ENCODE data around the gene PARP12. TPM values are rescaled to one million over a fixed set of nuclear protein-coding genes. Genes with fewer than 3 reads are reported as not detected.

The PARP12 gene
- total and polyA plus RNA-seq, 2 of the 8 experiments (the other 6 are each of a cell fraction or from before 2014, with no cell fraction given) = 9.0 to 21.5 TPM

GRCh38 chr7:140054751-140055150 is 8.0 kb downstream of the PARP12 start:
- FAIRE-seq (no peak), DNase-seq (ENCODE audit: low read depth in 1 of 2, low spot score in 2 of 2) (no peak)
- H3K4ac ChIP-seq (replicated peaks; ENCODE audit: insufficient read length, low read depth, low read length) = no peak overlapping the region
- no peak overlapping the region for H2BK15ac ChIP-seq (ENCODE audit: low read length)
- no peaks in the 10 kb centered on the region for H3K23me2 ChIP-seq (ENCODE audit: low read depth, low read length)
- no peak overlapping the region for H3K4me2 ChIP-seq (ENCODE audit: insufficient read depth in 1 of 2, low read depth in 2 of 2, low read length in 2 of 2)
- no peaks in the 10 kb centered on the region for H3K9me3 ChIP-seq (ENCODE audit: insufficient read depth in 2 of 2, low read depth in 1 of 2, low read length in 1 of 2)
- H3K56ac ChIP-seq (replicated peaks; ENCODE audit: insufficient read length, low read depth, low read length) = no peak overlapping the region
- no peak overlapping the region for H2AFZ ChIP-seq (ENCODE audit: low read length)
- no peak overlapping the region for H3K27ac ChIP-seq (ENCODE audit: low read depth, low read length)
- no peak overlapping the region for H3K4me3 ChIP-seq (ENCODE audit: extremely low read depth in 1 of 4, insufficient read depth in 2 of 4, low read depth in 3 of 4, low read length in 4 of 4)
- no peak overlapping the region for H2BK20ac ChIP-seq (ENCODE audit: low read length)
- H4K20me1 ChIP-seq (replicated peaks in 1 of 2; ENCODE audit: control insufficient read depth in 1 of 2, insufficient read depth in 2 of 2, low read length in 2 of 2) = peaks cover 0 to 2% of the 10 kb centered on the region in 2 experiments
- no peak overlapping the region for H2BK12ac ChIP-seq (ENCODE audit: low read depth, low read length)
- H3K14ac ChIP-seq (ENCODE audit: insufficient read length) = no peak overlapping the region
- H4K91ac ChIP-seq (replicated peaks; ENCODE audit: insufficient read length, low read length) = no peak overlapping the region
- no peaks in the 10 kb centered on the region for H3K4me1 ChIP-seq (replicated peaks in 1 of 4; ENCODE audit: control insufficient read depth in 3 of 4, insufficient read depth in 4 of 4, low read length in 3 of 4)
- H4K8ac ChIP-seq (ENCODE audit: extremely low read depth, insufficient read depth, low read length) = no peak overlapping the region
- 79% methylated on average over 4 of the region's 4 CpGs; no CpG with 5 or more reads in 1 of the 2 experiments for WGBS, 2 experiments (ENCODE audit: extremely low coverage in 1 of 2, insufficient coverage in 1 of 2, insufficient read length in 1 of 2, insufficient replicate concordance in 2 of 2, low coverage in 1 of 2, low lambda C conversion rate in 2 of 2, missing lambda C conversion rate in 1 of 2)
- no peak overlapping the region for H3K18ac ChIP-seq (ENCODE audit: extremely low read depth, low read length)
- no peak overlapping the region for H2BK5ac ChIP-seq (ENCODE audit: low read depth, low read length)
- no peaks in the 10 kb centered on the region for H3K79me2 ChIP-seq (ENCODE audit: control insufficient read depth in 1 of 2, insufficient read depth in 2 of 2, low read length in 2 of 2)
- H3K27me3 ChIP-seq (replicated peaks in 1 of 4; ENCODE audit: control insufficient read depth in 3 of 4, extremely low read depth in 1 of 4, insufficient read depth in 3 of 4, low read length in 3 of 4) = peaks cover 0 to 2% (median 0%) of the 10 kb centered on the region in 4 experiments; a peak in 1 of 7 replicates
- no peak overlapping the region for H3K23ac ChIP-seq (ENCODE audit: insufficient read length)
- H2AK5ac ChIP-seq (ENCODE audit: low read depth, low read length) = no peak overlapping the region
- ChIA-PET CTCF (ENCODE audit: partially characterized antibody) (interaction anchor here (0.6 to 1.6 kb wide), 3 partner anchors 44 to 453 kb away, joined by 3 to 5 read pairs (median 3); no protein-coding TSS in a partner anchor), POLR2A (ENCODE audit: partially characterized antibody) (interaction anchor here (0.7 kb wide), 2 partner anchors 12 to 250 kb away, joined by 3 read pairs; no protein-coding TSS in a partner anchor)
- no peak overlapping the region for H2BK120ac ChIP-seq (replicated peaks; ENCODE audit: low read depth, low read length)
- H3K36me3 ChIP-seq (ENCODE audit: control insufficient read depth in 2 of 4, insufficient read depth in 4 of 4, low read length in 3 of 4) = no peaks in the 10 kb centered on the region
- H3K9ac ChIP-seq (replicated peaks in 1 of 4; ENCODE audit: extremely low read depth in 1 of 4, low read depth in 3 of 4, low read length in 3 of 4) = no peak overlapping the region
- H3K79me1 ChIP-seq (ENCODE audit: low read depth, low read length) = no peaks in the 10 kb centered on the region
- H4K5ac ChIP-seq (ENCODE audit: insufficient read length, low read depth, low read length) = no peak overlapping the region
- no peak for TF ChIP-seq EZH2 (IDR thresholded peaks at IDR 0.05; ENCODE audit: low read depth, low read length, severe bottlenecking)
- no peak for TF ChIP-seq TBP (IDR thresholded peaks at IDR 0.05; ENCODE audit: low read depth, low read length)
- TF ChIP-seq SRF (IDR thresholded peaks at IDR 0.05; ENCODE audit: low read depth, low read length) = no peak
- TF ChIP-seq CTBP2 (IDR thresholded peaks at IDR 0.05; ENCODE audit: borderline replicate concordance, insufficient read depth, insufficient read length, low read length) = no peak
- TF ChIP-seq RAD21 (IDR thresholded peaks at IDR 0.05 in 1 of 2, conservative IDR thresholded peaks at IDR 0.05 in 1 of 2; ENCODE audit: low read depth in 2 of 2, low read length in 2 of 2) = no peak
- TF ChIP-seq E2F6 (IDR thresholded peaks at IDR 0.05) = no peak
- no peak for TF ChIP-seq BACH1 (IDR thresholded peaks at IDR 0.05; ENCODE audit: low read length)
- no peak for TF ChIP-seq ZNF274 (IDR thresholded peaks at IDR 0.05; ENCODE audit: borderline replicate concordance, extremely low read depth, low read length)

All from H1 (cell line).